B cell (primary cell): ENCODE data around the gene SLC1A2. TPM values are rescaled to one million over a fixed set of nuclear protein-coding genes. Genes with fewer than 3 reads are reported as not detected.

Experiments
- ATAC-seq: fragments of 200-7000 bp; cut with Tn5 transposase; one replicate; pipeline ENCODE4 v1.10.0; 2021; ENCODE audit warnings: low read depth, mild to moderate bottlenecking, moderate number of reproducible peaks, moderate library complexity
- CTCF ChIA-PET: fragments of 350-600 bp; sonication (Branson Sonifier 250); formaldehyde crosslinking; loops from one replicate; lab custom pipeline; 2021; ENCODE audit warnings: antibody characterized with exemption, inconsistent platforms; lab: Charles Lee
- POLR2A ChIA-PET: fragments of 350-600 bp; sonication (Branson Sonifier 250); formaldehyde crosslinking; loops from one replicate; lab custom pipeline; 2021; ENCODE audit warnings: antibody characterized with exemption; lab: Charles Lee
- DNase-seq: peaks from one replicate; pipeline ENCODE4 v3.0.0; 2013
- H2AFZ ChIP-seq: 2 replicates; pipeline ENCODE4 v1.6.1; 2012; ENCODE audit warnings: mild to moderate bottlenecking, low read depth, low read length; ENCODE audit not compliant: insufficient read depth, poor library complexity, severe bottlenecking
- H3K27ac ChIP-seq, 2 donors: 1 replicate in 1 of 2; 2 replicates in 1 of 2; pipeline ENCODE4 v1.5.1; 2012 to 2013; ENCODE audit warnings: low read length in 2 of 2, mild to moderate bottlenecking in 2 of 2, moderate library complexity in 1 of 2
- H3K27me3 ChIP-seq, 4 experiments: fragments of 200-600 bp in 1 of 4; sonication (generic) in 1 of 4; replicated peaks in 1 of 4; 1 replicate in 2 of 4; 2 replicates in 2 of 4; pipeline versions ENCODE4 v1.6.1 to v1.7.0; 2013 to 2016; ENCODE audit warnings: low read length in 3 of 4, mild to moderate bottlenecking in 2 of 4, mixed read lengths in 1 of 4, moderate library complexity in 1 of 4; ENCODE audit not compliant: insufficient read depth in 4 of 4, control insufficient read depth in 3 of 4; ENCODE audit errors: control extremely low read depth in 1 of 4
- H3K36me3 ChIP-seq, 2 experiments: replicated peaks in 1 of 2; 1 replicate in 1 of 2; 2 replicates in 1 of 2; pipeline versions ENCODE4 v1.6.1 to v1.7.1; 2013; ENCODE audit warnings: low read length in 1 of 2; ENCODE audit not compliant: insufficient read depth in 2 of 2, control insufficient read depth in 1 of 2; ENCODE audit errors: control extremely low read depth in 1 of 2, extremely low read depth in 1 of 2
- H3K4me1 ChIP-seq, 2 donors: fragments of 200-600 bp in 1 of 2; sonication (generic) in 1 of 2; 1 replicate in 1 of 2; 2 replicates in 1 of 2; pipeline versions ENCODE4 v1.5.1 to v1.6.1; 2013 to 2017; ENCODE audit warnings: low read length in 2 of 2; ENCODE audit not compliant: control insufficient read depth in 2 of 2, insufficient read depth in 2 of 2
- H3K4me2 ChIP-seq: replicated peaks from 2 replicates; pipeline ENCODE3; 2012; ENCODE audit warnings: mild to moderate bottlenecking, low read depth, low read length; ENCODE audit not compliant: poor library complexity, severe bottlenecking
- H3K4me3 ChIP-seq, 5 experiments: fragments of 200-600 bp in 1 of 5; sonication (generic) in 1 of 5; 1 replicate in 3 of 5; 2 replicates in 2 of 5; pipeline versions ENCODE4 v1.5.1 to v1.7.0; 2011 to 2016; ENCODE audit warnings: low read length in 4 of 5, mild to moderate bottlenecking in 4 of 5, low read depth in 2 of 5, control low read depth in 1 of 5, moderate library complexity in 1 of 5; ENCODE audit not compliant: insufficient read depth in 1 of 5; ENCODE audit errors: control extremely low read depth in 1 of 5, extremely low read depth in 1 of 5
- H3K79me2 ChIP-seq: fragments of 200-600 bp; sonication (generic); one replicate; pipeline ENCODE4 v1.6.0; 2016; ENCODE audit warnings: low read length; ENCODE audit not compliant: control insufficient read depth, insufficient read depth
- H3K9ac ChIP-seq: fragments of 200-600 bp; sonication (generic); 2 replicates; pipeline ENCODE4 v1.6.1; 2017; ENCODE audit warnings: mild to moderate bottlenecking, low read length, moderate library complexity
- H3K9me3 ChIP-seq, 3 donors: one replicate each; pipeline versions ENCODE4 v1.6.1 to v1.7.1; 2013; ENCODE audit warnings: low read length in 2 of 3; ENCODE audit not compliant: control insufficient read depth in 2 of 3, insufficient read depth in 1 of 3; ENCODE audit errors: control extremely low read depth in 1 of 3
- H4K20me1 ChIP-seq: 2 replicates; pipeline ENCODE4 v1.6.0; 2012; ENCODE audit warnings: mild to moderate bottlenecking, low read length; ENCODE audit not compliant: insufficient read depth, control insufficient read depth, poor library complexity, severe bottlenecking
- H3K27ac Mint-ChIP-seq: one replicate; pipeline ENCODE4 v1.8.0; 2021; ENCODE audit warnings: mixed read lengths
- H3K27me3 Mint-ChIP-seq: one replicate; pipeline ENCODE4 v1.8.0; 2021; ENCODE audit warnings: mixed read lengths
- H3K4me1 Mint-ChIP-seq: one replicate; pipeline ENCODE4 v1.8.0; 2021; ENCODE audit warnings: mixed read lengths
- H3K4me3 Mint-ChIP-seq: one replicate; pipeline ENCODE4 v1.8.0; 2021; ENCODE audit warnings: mixed read lengths
- H3K9me3 Mint-ChIP-seq: one replicate; pipeline ENCODE4 v1.8.0; 2022; ENCODE audit warnings: mixed read lengths; ENCODE audit not compliant: insufficient read depth
- EZH2 ChIP-seq: IDR thresholded peaks from 2 replicates; pipeline ENCODE4 v1.6.1; 2012; ENCODE audit warnings: borderline replicate concordance, low read depth, mild to moderate bottlenecking, moderate library complexity, low read length; ENCODE audit not compliant: insufficient read depth, poor library complexity, severe bottlenecking
- WGBS: methylation state at CpG from one replicate; pipeline ENCODE4 v1.1.5; 2013; ENCODE audit warnings: missing lambda C conversion rate; ENCODE audit not compliant: insufficient coverage; 5-methylcytosine and 5-hydroxymethylcytosine counted together
- intact Hi-C: fragments of 100-400 bp; cut with micrococcal nuclease; formaldehyde crosslinking; loops from one replicate; pipeline ENCODE4 v1.10.0; 2022
- polyA plus RNA-seq: library from polyadenylated mRNA; depleted of rRNA; stranded (reverse); fragments of >200 nt; gene quantifications from 2 replicates; pipeline ENCODE4 v1.2.3, GENCODE V29; 2012
- total RNA-seq, 2 donors: library from RNA; stranded (reverse); fragments of 120-200 nt in 1 of 2; gene quantifications; 1 replicate in 1 of 2; 2 replicates in 1 of 2; pipeline versions ENCODE4 v1.2.3 to v1.2.4, GENCODE V29; 2013 to 2022
- TF ChIP-seq, protein P1 (sequence below): fragments of 200-600 bp; IDR thresholded peaks from one replicate; pipeline ENCODE4 v1.8.0; 2022; ENCODE audit warnings: antibody characterized with exemption, mild to moderate bottlenecking

Gene SLC1A2
- total and polyA plus RNA-seq, 2 donors (not counting 1 experiment from before 2014, with no cell fraction given): not detected

DNA sequence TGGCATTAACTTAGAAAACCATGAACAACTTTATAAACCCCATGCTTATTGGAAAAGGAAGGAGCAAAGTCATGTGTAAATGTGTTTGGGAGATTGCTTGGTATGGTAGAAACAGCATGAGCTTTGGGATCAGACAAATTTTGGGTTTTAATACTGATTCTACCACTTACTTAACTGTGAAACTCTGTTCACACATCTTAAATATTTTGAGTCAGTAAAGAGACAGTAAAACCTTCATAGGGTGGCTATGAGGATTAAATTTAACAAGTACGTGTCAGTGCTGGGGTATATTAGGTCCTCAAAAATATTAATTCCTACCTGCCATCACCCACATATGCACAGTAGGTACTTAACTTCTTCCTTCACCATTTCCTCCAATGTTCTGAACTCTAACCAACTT lies 183.9 kb downstream of the SLC1A2 start:
- H3K4me3 Mint-ChIP-seq: no peak overlapping the region
- Histone ChIP-seq H3K9me3 (peaks cover 0 to 5% (median 3%) of the 10 kb centered on the region in 3 donors), H4K20me1 (no peaks in the 10 kb centered on the region), H3K27me3 (no peaks in the 10 kb centered on the region), H2AFZ (no peak overlapping the region), H3K36me3 (peaks cover 6 to 24% of the 10 kb centered on the region in 2 experiments), H3K4me3 (no peak overlapping the region), H3K4me2 (no peak overlapping the region), H3K27ac (no peak overlapping the region), H3K4me1 (peaks cover 6 to 11% of the 10 kb centered on the region in 2 donors), H3K79me2 (no peaks in the 10 kb centered on the region), H3K9ac (no peak overlapping the region)
- no peak overlapping the region for H3K27ac Mint-ChIP-seq
- intact Hi-C loops: loop anchor here (5.0 kb wide), 1 partner anchor 293 kb away; no protein-coding TSS in a partner anchor
- H3K9me3 Mint-ChIP-seq: no peaks in the 10 kb centered on the region
- no CpG with 5 or more reads among the region's 1 CpG for WGBS
- DNase-seq: no peak
- TF ChIP-seq, protein P1, sequence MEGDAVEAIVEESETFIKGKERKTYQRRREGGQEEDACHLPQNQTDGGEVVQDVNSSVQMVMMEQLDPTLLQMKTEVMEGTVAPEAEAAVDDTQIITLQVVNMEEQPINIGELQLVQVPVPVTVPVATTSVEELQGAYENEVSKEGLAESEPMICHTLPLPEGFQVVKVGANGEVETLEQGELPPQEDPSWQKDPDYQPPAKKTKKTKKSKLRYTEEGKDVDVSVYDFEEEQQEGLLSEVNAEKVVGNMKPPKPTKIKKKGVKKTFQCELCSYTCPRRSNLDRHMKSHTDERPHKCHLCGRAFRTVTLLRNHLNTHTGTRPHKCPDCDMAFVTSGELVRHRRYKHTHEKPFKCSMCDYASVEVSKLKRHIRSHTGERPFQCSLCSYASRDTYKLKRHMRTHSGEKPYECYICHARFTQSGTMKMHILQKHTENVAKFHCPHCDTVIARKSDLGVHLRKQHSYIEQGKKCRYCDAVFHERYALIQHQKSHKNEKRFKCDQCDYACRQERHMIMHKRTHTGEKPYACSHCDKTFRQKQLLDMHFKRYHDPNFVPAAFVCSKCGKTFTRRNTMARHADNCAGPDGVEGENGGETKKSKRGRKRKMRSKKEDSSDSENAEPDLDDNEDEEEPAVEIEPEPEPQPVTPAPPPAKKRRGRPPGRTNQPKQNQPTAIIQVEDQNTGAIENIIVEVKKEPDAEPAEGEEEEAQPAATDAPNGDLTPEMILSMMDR: no peak
- TF ChIP-seq EZH2: no peak
- H3K27me3 Mint-ChIP-seq: no peaks in the 10 kb centered on the region
- ChIA-PET POLR2A (interaction anchor here (1.5 kb wide), 1 partner anchor 69 kb away, joined by 3 read pairs; no protein-coding TSS in a partner anchor), CTCF (interaction anchor here (0.7 to 10.1 kb wide), 8 partner anchors 63 to 309 kb away, joined by 3 to 73 read pairs (median 4); no protein-coding TSS in a partner anchor)
- H3K4me1 Mint-ChIP-seq: peaks cover 22% of the 10 kb centered on the region
- ATAC-seq: no peak

DNA sequence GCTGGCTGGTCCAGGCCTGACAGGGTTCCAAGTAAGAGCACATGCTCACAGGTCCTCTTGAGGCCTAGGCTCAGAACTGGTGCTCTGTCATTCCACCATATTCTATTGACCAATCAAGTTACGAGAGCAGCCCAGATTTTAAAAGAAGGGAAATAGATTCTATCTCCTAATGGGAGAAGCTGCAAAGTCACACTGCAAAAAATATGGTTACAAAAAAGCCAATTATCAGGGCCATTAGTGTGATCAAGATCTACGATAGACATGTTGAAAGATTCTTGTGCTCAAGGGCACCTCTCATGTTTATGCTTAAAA lies 184.2 kb downstream of the SLC1A2 start:
- Histone ChIP-seq H3K79me2 (no peaks in the 10 kb centered on the region), H3K9ac (no peak overlapping the region), H3K9me3 (peaks cover 0 to 5% (median 3%) of the 10 kb centered on the region in 3 donors), H3K27ac (no peak overlapping the region), H3K4me2 (no peak overlapping the region), H3K36me3 (peaks cover 8 to 28% of the 10 kb centered on the region in 2 experiments), H2AFZ (no peak overlapping the region), H3K27me3 (no peaks in the 10 kb centered on the region), H3K4me3 (no peak overlapping the region), H4K20me1 (no peaks in the 10 kb centered on the region), H3K4me1 (peaks cover 6 to 11% of the 10 kb centered on the region in 2 donors)
- intact Hi-C loops: loop anchor here (5.0 kb wide), 1 partner anchor 293 kb away; no protein-coding TSS in a partner anchor
- Mint-ChIP-seq H3K9me3 (no peaks in the 10 kb centered on the region), H3K27ac (no peak overlapping the region), H3K4me3 (no peak overlapping the region), H3K27me3 (no peaks in the 10 kb centered on the region), H3K4me1 (peaks cover 22% of the 10 kb centered on the region)
- no CpG with 5 or more reads among the region's 2 CpGs for WGBS
- DNase-seq: no peak
- no peak for ATAC-seq
- CTCF ChIA-PET: interaction anchor here (1.1 to 10.1 kb wide), 6 partner anchors 97 to 309 kb away, joined by 3 to 64 read pairs (median 4); no protein-coding TSS in a partner anchor
- POLR2A ChIA-PET: interaction anchor here (1.5 kb wide), 1 partner anchor 68 kb away, joined by 3 read pairs; no protein-coding TSS in a partner anchor
- no peak for TF ChIP-seq EZH2
- TF ChIP-seq, protein P1: no peak
